GM12874 (cell line): ENCODE results near the gene ADGB.

ENCODE experiments used
- TF ChIP-seq, protein P1 (sequence below): IDR thresholded peaks from 2 replicates; pipeline ENCODE4 v1.5.1; 2011; ENCODE audit warnings: low read depth, mild to moderate bottlenecking, control low read depth, low read length, moderate library complexity; ENCODE audit not compliant: insufficient read depth

The ADGB gene

GRCh38 chr6:146814148-146814750 lies 215.5 kb downstream of the ADGB start:
- TF ChIP-seq, protein P1, sequence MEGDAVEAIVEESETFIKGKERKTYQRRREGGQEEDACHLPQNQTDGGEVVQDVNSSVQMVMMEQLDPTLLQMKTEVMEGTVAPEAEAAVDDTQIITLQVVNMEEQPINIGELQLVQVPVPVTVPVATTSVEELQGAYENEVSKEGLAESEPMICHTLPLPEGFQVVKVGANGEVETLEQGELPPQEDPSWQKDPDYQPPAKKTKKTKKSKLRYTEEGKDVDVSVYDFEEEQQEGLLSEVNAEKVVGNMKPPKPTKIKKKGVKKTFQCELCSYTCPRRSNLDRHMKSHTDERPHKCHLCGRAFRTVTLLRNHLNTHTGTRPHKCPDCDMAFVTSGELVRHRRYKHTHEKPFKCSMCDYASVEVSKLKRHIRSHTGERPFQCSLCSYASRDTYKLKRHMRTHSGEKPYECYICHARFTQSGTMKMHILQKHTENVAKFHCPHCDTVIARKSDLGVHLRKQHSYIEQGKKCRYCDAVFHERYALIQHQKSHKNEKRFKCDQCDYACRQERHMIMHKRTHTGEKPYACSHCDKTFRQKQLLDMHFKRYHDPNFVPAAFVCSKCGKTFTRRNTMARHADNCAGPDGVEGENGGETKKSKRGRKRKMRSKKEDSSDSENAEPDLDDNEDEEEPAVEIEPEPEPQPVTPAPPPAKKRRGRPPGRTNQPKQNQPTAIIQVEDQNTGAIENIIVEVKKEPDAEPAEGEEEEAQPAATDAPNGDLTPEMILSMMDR: no peak

- TF ChIP-seq, protein P1: no peak
These were observed 221.0 kb downstream of the ADGB start for GRCh38 chr6:146819596-146820320.

GRCh38 chr6:146827216-146827928 lies 228.6 kb downstream of the ADGB start:
- TF ChIP-seq, protein P1: no peak

DNA sequence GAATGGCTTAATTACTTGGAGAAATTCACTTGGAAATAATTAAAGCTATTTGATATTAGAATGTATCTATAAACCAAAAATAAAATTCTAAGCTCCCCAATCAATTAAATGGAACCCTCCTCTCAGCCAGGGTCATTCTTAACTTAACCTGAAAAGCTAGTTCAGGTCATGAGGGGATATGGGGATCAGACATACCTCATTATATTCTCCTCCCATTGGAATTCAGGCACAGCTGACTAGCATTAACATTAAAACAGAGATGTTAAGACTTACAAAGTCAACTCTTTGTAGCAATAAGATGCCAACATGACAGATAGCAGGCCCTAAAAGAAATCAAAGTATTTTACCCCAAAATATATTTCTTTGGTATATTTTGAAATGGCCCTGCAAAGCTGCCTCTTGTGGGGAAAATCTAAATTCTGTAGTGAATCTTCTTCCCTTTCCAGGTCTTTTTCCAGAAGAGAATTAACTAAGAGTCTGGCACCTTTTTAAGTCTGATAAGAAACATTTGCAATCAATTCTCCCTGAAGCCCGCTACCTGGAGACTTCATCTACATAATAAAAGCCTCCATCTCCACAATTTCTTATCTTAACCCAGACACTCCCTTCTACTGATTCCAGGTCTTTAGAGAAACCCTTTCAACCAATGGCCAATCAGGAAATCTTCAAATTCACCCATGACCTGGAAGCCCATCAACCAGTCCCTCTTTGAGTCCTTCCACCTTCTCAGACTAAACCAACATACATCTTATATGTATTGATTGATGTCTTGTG lies 231.2 kb downstream of the ADGB start:
- TF ChIP-seq, protein P1: no peak

GRCh38 chr6:146833157-146833556 lies 234.4 kb downstream of the ADGB start:
- TF ChIP-seq, protein P1: no peak

DNA sequence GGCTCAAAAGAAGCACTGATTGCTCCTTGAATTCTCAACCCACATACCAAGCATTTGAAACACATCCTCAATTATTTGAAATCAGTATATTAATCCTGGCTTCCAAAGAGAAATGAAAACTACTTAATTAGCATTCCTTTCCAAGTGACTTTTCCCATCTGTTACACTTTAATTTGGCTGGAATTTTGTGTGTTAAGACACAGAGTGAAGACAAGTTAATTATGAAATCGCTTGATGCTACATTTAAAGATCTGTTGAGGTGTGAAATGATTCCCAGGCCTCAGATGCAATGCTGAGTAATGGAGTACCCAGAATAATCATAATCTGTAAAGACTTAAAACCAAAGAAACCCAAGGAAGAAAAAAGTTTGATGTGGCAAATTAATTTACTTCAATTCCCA lies 241.4 kb downstream of the ADGB start:
- TF ChIP-seq, protein P1: no peak

DNA sequence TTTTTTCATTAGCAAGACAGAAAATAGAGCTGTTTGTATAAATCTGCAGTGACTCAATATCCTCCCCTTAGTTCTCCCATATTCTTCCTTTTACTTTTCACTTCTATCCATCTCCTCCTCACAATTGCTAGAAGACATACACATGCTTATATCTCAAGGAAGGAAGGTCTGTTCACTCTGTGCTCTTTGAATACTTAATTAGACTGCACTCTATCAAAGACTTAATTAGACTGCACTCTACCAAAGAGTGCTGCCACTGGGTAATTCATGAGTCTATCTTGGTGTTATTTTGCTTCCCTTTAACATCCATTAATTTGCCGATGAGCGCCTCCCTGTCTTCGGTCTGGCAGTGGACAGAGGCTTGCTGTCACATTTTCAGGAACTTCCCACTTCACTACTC lies 241.9 kb downstream of the ADGB start:
- TF ChIP-seq, protein P1: no peak
